ENCODE measurements around the gene DLD. TPM values are rescaled to one million over a fixed set of nuclear protein-coding genes. Genes with fewer than 3 reads are reported as not detected.

DLD gene
- total RNA-seq, 1 experiment from 2014 or later, result 88.8 TPM

- ATAC-seq, result no peak
- TF ChIP-seq POLR2AphosphoS5 (IDR thresholded peaks at IDR 0.05; ENCODE audit: low read depth, low read length) (no peak), TCF7L2 (IDR thresholded peaks at IDR 0.05; ENCODE audit: low read depth, low read length) (no peak), REST (IDR thresholded peaks at IDR 0.05; ENCODE audit: insufficient read depth in 1 of 2, low read depth in 2 of 2, low read length in 1 of 2) (no peak), CTCF (IDR thresholded peaks at IDR 0.05) (no peak), SIN3A (IDR thresholded peaks at IDR 0.05; ENCODE audit: borderline replicate concordance, insufficient read depth, low read depth, low read length) (no peak)
- intact Hi-C loops (cut with micrococcal nuclease; ENCODE audit: unreplicated experiment), result no loop called here
Observed at GRCh38 chr7:107945332-107945731, 54.3 kb downstream of the DLD start.

GRCh38 chr7:107946451-107946850 lies 55.5 kb downstream of the DLD start:
- H3K4me1 ChIP-seq (ENCODE audit: control insufficient read depth, insufficient read depth, low read length), result peaks cover 49% of the 10 kb centered on the region
- intact Hi-C loops (cut with micrococcal nuclease; ENCODE audit: unreplicated experiment) (no loop called here), in situ Hi-C loops (cut with HindIII; ENCODE audit: low pct_unique_long_range_greater_than_20kb, low sequenced_read_pairs) (no loop called here)
- no peaks in the 10 kb centered on the region for H3K9me3 ChIP-seq (ENCODE audit: control insufficient read depth, insufficient read depth, low read depth, low read length)
- POLR2A ChIA-PET, result no interaction called here
- TF ChIP-seq CTCF (IDR thresholded peaks at IDR 0.05) (no peak), TCF7L2 (IDR thresholded peaks at IDR 0.05; ENCODE audit: low read depth, low read length) (no peak), SIN3A (IDR thresholded peaks at IDR 0.05; ENCODE audit: borderline replicate concordance, insufficient read depth, low read depth, low read length) (no peak), POLR2AphosphoS5 (IDR thresholded peaks at IDR 0.05; ENCODE audit: low read depth, low read length) (no peak), REST (IDR thresholded peaks at IDR 0.05; ENCODE audit: insufficient read depth in 1 of 2, low read depth in 2 of 2, low read length in 1 of 2) (no peak)
- peak overlapping the region; percentile 94 for H3K27ac ChIP-seq (ENCODE audit: low read length)
- H3K27me3 ChIP-seq (ENCODE audit: control insufficient read depth, insufficient read depth, low read length), result no peaks in the 10 kb centered on the region
- H3K4me3 ChIP-seq (ENCODE audit: low read depth in 2 of 2, low read length in 2 of 2), result no peak overlapping the region
- DNase-seq (ENCODE audit: low read depth, low spot score) (no peak), ATAC-seq (no peak)
- peaks cover 17% of the 10 kb centered on the region for H3K36me3 ChIP-seq (ENCODE audit: control insufficient read depth, insufficient read depth, low read length)
- BruUV-seq (replicated peaks), result no TSS peak
- CTCF ChIA-PET, result no interaction called here

More at GRCh38 chr7:107945332-107945731, 54.3 kb downstream of the DLD start:
- Histone ChIP-seq H3K27ac (ENCODE audit: low read length) (peak overlapping the region; percentile 94), H3K9me3 (ENCODE audit: control insufficient read depth, insufficient read depth, low read depth, low read length) (no peaks in the 10 kb centered on the region), H3K4me1 (ENCODE audit: control insufficient read depth, insufficient read depth, low read length) (peaks cover 43% of the 10 kb centered on the region), H3K36me3 (ENCODE audit: control insufficient read depth, insufficient read depth, low read length) (peaks cover 14% of the 10 kb centered on the region), H3K4me3 (ENCODE audit: low read depth in 2 of 2, low read length in 2 of 2) (no peak overlapping the region), H3K27me3 (ENCODE audit: control insufficient read depth, insufficient read depth, low read length) (no peaks in the 10 kb centered on the region)
- BruUV-seq (replicated peaks), result TSS peak; percentile 1
- POLR2A ChIA-PET, result no interaction called here
- DNase-seq (ENCODE audit: low read depth, low spot score), result no peak
- CTCF ChIA-PET, result no interaction called here
- in situ Hi-C loops (cut with HindIII; ENCODE audit: low pct_unique_long_range_greater_than_20kb, low sequenced_read_pairs), result no loop called here
